ENCODE results near the gene DLGAP4.

DLGAP4 gene

GRCh38 chr20:36399147-36399968 lies 93.2 kb downstream of the DLGAP4 start:
- peak; percentile 26; the same call in 1 of the 2 replicates for TF ChIP-seq CTCF (IDR thresholded peaks at IDR 0.05; ENCODE audit: low read depth, low read length)
- no peak overlapping the region for H3K4me3 ChIP-seq (ENCODE audit: low read depth, low read length)

GRCh38 chr20:36399969-36400545 lies 93.9 kb downstream of the DLGAP4 start:
- TF ChIP-seq CTCF (IDR thresholded peaks at IDR 0.05; ENCODE audit: low read depth, low read length) = no peak
- H3K4me3 ChIP-seq (ENCODE audit: low read depth, low read length) = no peak overlapping the region

- TF ChIP-seq CTCF (IDR thresholded peaks at IDR 0.05; ENCODE audit: low read depth, low read length) = no peak
- H3K4me3 ChIP-seq (ENCODE audit: low read depth, low read length) = no peak overlapping the region
These were observed 95.0 kb downstream of the DLGAP4 start for GRCh38 chr20:36400909-36401735.

GRCh38 chr20:36402708-36403107 lies 96.6 kb downstream of the DLGAP4 start:
- no peak overlapping the region for H3K4me3 ChIP-seq (ENCODE audit: low read depth, low read length)

GRCh38 chr20:36404435-36404978 lies 98.4 kb downstream of the DLGAP4 start:
- TF ChIP-seq CTCF (IDR thresholded peaks at IDR 0.05; ENCODE audit: low read depth, low read length) = no peak
- H3K4me3 ChIP-seq (ENCODE audit: low read depth, low read length) = no peak overlapping the region

More at GRCh38 chr20:36402708-36403107, 96.6 kb downstream of the DLGAP4 start:
- TF ChIP-seq CTCF (IDR thresholded peaks at IDR 0.05; ENCODE audit: low read depth, low read length) = no peak

- TF ChIP-seq CTCF (IDR thresholded peaks at IDR 0.05; ENCODE audit: low read depth, low read length) = no peak
- H3K4me3 ChIP-seq (ENCODE audit: low read depth, low read length) = no peak overlapping the region
These were observed 99.1 kb downstream of the DLGAP4 start for GRCh38 chr20:36405255-36405654.

Measured in WI38 (cell line).